Effector CD4-positive, alpha-beta T cell (primary cell): Measurements from ENCODE around the gene SDK2.

ENCODE experiments used
- DNase-seq: peaks from one replicate; pipeline ENCODE4 v3.0.0-alpha.2; 2020
- total RNA-seq: gene quantifications from one replicate; lab custom pipeline; 2026; lab: John Stamatoyannopoulos, UW

Gene SDK2, protein sequence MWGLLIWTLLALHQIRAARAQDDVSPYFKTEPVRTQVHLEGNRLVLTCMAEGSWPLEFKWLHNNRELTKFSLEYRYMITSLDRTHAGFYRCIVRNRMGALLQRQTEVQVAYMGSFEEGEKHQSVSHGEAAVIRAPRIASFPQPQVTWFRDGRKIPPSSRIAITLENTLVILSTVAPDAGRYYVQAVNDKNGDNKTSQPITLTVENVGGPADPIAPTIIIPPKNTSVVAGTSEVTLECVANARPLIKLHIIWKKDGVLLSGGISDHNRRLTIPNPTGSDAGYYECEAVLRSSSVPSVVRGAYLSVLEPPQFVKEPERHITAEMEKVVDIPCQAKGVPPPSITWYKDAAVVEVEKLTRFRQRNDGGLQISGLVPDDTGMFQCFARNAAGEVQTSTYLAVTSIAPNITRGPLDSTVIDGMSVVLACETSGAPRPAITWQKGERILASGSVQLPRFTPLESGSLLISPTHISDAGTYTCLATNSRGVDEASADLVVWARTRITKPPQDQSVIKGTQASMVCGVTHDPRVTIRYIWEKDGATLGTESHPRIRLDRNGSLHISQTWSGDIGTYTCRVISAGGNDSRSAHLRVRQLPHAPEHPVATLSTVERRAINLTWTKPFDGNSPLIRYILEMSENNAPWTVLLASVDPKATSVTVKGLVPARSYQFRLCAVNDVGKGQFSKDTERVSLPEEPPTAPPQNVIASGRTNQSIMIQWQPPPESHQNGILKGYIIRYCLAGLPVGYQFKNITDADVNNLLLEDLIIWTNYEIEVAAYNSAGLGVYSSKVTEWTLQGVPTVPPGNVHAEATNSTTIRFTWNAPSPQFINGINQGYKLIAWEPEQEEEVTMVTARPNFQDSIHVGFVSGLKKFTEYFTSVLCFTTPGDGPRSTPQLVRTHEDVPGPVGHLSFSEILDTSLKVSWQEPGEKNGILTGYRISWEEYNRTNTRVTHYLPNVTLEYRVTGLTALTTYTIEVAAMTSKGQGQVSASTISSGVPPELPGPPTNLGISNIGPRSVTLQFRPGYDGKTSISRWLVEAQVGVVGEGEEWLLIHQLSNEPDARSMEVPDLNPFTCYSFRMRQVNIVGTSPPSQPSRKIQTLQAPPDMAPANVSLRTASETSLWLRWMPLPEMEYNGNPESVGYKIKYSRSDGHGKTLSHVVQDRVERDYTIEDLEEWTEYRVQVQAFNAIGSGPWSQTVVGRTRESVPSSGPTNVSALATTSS (N-terminal part only)
- 2.8 reads per million, percentile 9 among the genes with 10 or more reads in this experiment for total RNA-seq

GRCh38 chr17:73644145-73645049 lies at the start of gene SDK2:
Gene SDK2 (minus strand): TSS chr17:73644445. CDS start chr17:73644088, 357 bp downstream.
- DNase-seq = no peak

DNA sequence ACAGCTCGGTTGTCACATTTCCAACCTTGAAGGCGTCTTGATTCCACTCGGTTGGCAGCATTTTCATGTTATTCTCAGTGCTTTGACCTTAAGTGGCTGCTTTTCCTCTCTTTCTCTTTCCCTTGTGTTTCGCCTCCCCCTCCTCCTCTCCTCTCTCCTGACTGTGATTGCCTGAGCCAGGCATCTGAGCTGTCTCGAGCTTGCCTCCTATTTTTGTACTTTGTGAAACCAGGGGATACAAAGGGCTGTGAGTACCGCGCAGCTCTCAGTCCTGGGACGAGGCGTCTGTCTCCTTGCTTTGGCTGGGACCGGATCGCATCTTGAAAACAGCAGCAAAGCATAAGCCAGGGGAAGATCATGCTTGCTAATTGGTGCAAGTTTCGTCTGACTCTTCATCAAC lies 48.8 kb upstream of the SDK2 start:
- no peak for DNase-seq

DNA sequence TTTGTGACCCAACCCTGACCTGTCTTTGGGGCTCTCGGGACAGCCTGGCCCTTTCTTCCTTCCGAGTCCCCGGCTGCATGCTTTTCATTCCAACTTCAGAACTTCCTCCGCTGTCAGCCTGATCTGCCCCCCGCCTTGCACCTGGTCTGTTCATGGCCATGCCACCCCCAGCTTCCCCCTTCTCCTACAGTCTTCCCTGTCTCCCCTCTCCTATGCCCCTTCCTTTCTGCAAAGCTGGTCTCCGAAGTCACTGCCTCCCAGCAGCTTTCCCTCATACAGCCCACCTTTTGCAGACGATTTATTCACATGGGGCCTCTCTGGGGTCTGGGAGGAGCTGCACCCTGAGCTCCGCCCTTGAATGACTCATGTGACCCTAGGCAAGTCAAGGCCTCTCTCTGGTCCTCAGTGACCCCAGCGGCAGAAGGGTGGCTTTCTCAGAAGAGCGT lies 47.1 kb upstream of the SDK2 start:
- DNase-seq = no peak

DNA sequence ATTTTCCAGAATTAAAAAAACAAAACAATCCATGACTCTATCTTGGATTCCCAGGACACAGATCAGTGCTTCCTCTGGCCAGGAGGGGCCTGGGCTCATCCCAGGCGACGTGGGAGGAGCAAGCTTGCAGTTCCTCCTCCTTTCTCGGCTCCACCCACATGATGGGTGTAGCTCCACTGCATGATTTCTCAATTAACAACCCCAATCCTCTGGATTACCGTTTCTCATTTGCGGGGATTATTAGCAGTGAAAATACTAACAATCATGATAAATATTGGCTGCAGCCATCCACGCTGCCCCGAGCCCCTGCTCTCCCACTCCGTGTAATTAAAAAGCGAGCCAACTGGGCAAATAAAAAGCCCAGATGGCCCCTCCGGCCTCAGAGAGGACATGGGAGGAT lies 46.4 kb upstream of the SDK2 start:
- no peak for DNase-seq

- DNase-seq = no peak
These were observed 45.5 kb upstream of the SDK2 start for GRCh38 chr17:73689596-73690275.

DNA sequence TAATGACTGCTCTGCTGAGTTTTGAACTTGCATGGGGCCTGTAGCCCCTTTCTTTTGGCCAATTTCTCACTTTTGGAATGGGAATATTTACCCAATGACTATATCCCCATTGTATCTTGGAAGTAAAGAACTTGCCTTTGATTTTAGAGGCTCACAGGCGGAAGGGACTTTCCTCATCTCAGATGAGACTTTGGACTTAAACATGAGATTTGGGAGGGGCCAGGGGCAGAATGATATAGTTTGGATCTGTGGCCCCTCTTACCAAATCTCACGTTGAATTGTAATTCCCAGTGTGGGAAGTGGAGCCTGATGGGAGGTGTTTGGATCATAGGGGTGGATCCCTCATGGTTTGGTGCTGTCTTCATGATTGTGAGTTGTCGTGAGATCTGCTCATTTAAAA lies 42.7 kb upstream of the SDK2 start:
- no peak for DNase-seq

DNA sequence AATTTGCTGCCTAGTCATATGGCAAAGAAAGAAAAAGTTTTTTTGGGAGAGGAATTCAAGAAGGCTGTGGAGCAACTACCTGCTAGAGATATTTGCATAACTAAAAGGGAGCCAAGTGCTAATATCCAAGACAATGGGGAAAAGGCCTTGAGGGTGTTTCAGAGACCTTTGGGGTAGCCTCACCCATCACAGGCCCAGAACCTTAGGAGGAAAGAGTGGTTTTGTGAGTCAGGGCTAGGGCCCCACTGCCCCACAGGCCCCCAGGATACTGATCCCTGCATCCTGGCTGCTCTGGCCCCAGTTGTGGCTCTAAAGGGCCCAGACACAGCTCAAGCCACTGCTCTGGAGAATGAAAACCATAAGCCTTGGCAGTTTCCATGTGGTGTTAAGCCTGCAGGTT lies 41.9 kb upstream of the SDK2 start:
- no peak for DNase-seq

DNA sequence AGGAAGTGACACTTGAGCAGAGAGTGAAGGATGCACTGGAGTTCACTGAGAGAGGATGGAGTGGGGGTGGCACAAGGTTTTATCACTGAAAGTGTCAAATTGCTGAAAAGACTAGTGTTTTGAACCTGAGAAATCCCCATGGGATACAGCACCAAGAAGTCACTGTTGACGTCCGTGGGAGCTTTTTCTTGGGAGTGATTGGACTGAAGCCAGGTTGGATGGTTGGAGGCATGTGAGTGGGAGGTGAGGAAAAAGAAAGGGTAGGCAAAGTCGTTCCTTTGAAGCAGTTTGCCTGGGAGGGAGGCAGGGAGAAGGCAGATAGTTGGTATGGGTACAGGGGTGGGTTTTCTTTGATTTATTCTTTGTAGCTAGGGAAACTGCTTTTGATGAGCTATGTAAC lies 39.9 kb upstream of the SDK2 start:
- no peak for DNase-seq

- DNase-seq = no peak
These were observed 39.5 kb upstream of the SDK2 start for GRCh38 chr17:73683771-73684170.

DNA sequence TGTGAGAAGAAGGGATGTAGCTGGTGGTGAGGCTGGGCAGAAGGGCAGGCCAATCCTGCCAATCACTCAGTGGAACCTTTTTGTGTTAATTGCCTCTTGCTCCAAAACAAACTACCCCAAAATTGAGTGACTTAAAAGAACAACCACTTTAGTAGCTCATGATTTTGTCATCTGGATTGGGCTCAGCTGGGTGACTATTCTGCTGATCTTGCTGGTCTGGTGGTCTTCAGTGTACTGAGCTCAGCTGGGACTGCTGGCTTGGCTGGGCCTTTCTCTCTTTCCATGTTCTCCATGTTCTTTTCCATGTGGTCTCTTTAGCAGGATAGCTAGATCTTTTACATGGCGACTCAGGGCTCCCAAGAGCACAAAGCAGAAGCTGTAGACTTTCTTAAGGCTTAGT lies 37.7 kb upstream of the SDK2 start:
- no peak for DNase-seq

DNA sequence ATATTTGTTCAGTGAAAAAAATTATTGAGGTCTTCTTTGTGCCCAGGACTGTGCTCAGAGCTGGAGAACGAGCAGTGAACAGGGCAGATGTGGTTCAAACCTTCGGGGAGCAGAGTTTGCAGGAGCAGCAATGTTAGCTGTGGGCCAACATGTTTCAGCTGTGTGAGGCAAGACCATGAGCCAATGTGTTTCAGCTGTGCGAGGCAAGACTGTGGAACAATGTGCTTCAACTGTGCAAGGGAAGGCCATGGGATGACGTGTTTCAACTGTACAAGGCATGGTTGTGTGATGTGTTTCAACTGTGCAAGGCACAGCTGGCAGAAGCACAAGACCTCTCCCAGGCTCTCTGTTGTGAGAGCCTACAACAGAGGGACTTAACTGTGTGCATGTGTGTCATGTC lies 35.2 kb upstream of the SDK2 start:
- DNase-seq = no peak

DNA sequence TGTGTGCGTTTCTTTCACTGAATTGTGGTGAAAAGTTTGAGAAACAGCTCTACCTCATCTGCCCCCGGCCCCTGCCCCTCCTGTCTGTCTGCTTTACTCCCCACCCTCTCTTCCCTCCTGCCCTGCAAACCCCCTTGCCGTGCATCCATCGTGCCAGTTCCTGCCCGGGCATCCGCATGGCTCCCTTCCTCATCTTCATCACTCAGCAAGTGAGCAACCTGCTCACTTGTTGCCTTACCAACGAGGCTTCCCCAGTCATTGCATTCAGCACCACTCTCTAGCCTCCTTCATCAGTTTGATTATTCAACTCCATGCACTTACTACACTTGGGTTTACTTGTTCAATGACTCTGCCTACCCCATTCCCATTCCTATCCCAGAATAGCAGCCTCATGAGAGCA lies 34.8 kb upstream of the SDK2 start:
- no peak for DNase-seq

DNA sequence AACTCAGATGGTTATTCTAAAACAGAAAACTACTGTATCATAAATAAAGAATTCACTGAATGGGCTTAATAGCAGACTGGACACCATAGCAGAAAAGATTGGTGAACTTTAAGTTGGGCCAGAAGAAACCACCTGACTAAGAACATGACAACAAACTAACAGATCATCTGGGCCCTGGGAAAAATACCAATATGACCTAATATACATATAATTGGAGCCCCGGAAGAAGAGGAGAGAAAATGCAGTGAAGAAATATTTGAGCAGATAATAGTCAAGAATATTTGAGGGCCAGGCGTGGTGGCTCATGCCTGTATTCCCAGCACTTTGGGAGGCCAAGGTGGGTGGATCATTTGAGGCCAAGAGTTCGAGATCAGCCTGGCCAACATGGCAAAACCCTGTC lies 25.5 kb upstream of the SDK2 start:
- no peak for DNase-seq

GRCh38 chr17:73667181-73667959 lies 23.1 kb upstream of the SDK2 start:
- no peak for DNase-seq

- no peak for DNase-seq
These were observed 19.4 kb upstream of the SDK2 start for GRCh38 chr17:73663614-73664013.

- DNase-seq = no peak
These were observed 16.1 kb upstream of the SDK2 start for GRCh38 chr17:73660366-73660765.

DNA sequence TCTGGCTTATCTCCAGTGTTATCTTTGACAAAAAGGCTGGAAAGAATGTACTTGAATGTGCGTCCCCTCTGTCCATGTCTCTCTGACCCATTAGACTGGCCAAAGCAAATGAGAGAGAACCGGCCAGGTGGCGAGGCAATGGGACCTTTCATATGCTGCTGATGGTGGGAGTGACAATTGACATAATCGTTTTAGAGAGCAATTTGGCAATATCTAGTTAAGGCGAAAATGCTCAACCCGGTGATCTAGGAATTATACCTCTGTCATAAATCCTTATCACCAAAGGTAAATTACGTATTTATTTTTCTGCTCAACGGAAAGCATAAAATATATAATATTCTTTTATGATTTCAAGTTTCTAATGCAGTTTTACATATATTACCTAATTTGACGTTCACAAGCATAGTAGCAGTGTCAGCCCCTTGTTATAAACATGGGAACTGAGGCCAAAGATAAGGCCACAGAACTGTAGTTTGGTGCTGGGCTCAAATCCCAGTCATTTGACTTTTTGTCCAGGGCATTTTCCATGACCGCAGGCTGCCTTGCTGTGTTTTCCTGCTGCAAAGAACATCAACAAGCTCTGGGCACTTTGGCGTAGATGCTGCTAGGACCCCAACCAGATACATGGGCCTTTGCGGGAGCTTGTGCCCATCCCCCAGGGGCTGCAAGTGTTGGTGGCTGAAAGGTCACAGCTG lies 14.7 kb upstream of the SDK2 start:
- no peak for DNase-seq

DNA sequence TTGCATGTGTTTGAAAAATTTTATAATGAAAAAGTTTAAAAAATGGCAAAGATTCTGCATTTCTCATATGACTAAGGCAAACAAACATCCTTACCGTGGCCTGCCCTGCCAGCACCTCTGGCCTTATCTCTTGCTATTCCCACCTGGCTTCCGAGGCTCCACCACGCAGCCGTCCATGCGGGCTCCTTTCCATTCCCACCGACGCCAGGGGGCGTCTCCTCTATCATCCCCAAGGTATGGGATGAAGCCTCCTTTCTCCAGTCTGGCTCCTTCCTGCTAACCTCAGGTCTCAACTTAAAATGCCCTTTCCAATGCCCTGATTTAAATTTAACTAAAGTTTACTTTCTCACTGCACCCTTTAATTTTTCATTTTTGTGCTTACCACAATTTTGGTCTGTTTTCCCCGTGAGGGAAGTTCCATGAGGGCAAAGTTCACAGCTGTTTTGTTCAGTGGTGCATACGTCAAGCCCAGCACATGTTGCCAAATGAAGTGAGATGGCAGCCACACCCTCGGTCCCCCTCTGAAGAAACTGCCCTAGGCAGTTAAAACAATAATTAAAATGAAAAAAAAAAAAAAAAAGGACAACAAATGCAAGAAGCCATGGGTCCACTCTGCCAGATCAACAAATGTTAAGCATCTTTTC lies 13.3 kb upstream of the SDK2 start:
- DNase-seq = no peak

DNA sequence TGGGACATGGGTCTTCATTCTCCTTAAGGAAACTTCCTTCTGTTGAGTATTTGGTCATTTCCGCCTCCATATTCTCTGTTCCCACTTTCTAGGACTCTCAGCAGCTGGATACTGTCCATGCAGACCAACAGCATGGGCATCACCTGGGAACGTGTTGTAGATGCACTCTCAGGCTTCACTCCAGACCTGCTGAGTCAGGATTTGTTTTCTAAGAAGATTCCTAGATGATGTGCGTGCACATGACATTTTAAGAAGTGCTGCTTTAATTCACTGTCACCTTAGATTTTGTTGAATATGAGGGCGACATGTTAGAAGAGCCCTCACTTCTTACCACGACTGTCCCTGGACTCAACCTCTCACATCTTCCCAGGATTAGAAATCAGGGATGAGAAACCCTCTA lies 10.0 kb upstream of the SDK2 start:
- DNase-seq = no peak
